SK-N-SH treated with all-trans-retinoic acid at 6 μM for 48 hours (cell line): ENCODE data around the gene KERA.

Experiments used
- ARNTL ChIP-seq: fragments of 450-650 bp; formaldehyde crosslinking; IDR thresholded peaks from 2 replicates; pipeline ENCODE4 v1.5.0; 2020; ENCODE audit warnings: low read depth, mild to moderate bottlenecking, moderate library complexity, borderline replicate concordance
- CREB5 ChIP-seq: fragments of 250-450 bp; sonication (Bioruptor Pico); IDR thresholded peaks from 2 replicates; pipeline ENCODE4 v1.5.1; 2020; ENCODE audit warnings: low read depth, mild to moderate bottlenecking, moderate library complexity
- CSDC2 ChIP-seq: fragments of 250-450 bp; sonication (Bioruptor Pico); IDR thresholded peaks from 2 replicates; pipeline ENCODE4 v1.5.0; 2020; ENCODE audit warnings: mild to moderate bottlenecking, moderate library complexity
- ISL1 ChIP-seq: fragments of 250-450 bp; sonication (Bioruptor Pico); IDR thresholded peaks from 2 replicates; pipeline ENCODE4 v2.1.2; 2022; ENCODE audit warnings: mild to moderate bottlenecking, moderate library complexity
- PATZ1 ChIP-seq: fragments of 250-450 bp; sonication (Bioruptor Pico); IDR thresholded peaks from 2 replicates; pipeline ENCODE4 v1.8.0; 2020; ENCODE audit warnings: mild to moderate bottlenecking, moderate library complexity, borderline replicate concordance
- POU6F1 ChIP-seq: fragments of 250-450 bp; sonication (Bioruptor Pico); IDR thresholded peaks from 2 replicates; pipeline ENCODE4 v1.8.0; 2021; ENCODE audit warnings: low read depth, mild to moderate bottlenecking, moderate library complexity, borderline replicate concordance
- RARB ChIP-seq: fragments of 250-450 bp; sonication (Bioruptor Pico); IDR thresholded peaks from 2 replicates; pipeline ENCODE4 v1.8.0; 2021; ENCODE audit warnings: mild to moderate bottlenecking, moderate library complexity
- TCF4 ChIP-seq: fragments of 250-450 bp; sonication (Bioruptor Pico); IDR thresholded peaks from 2 replicates; pipeline ENCODE4 v1.8.0; 2021; ENCODE audit warnings: mild to moderate bottlenecking, moderate library complexity, borderline replicate concordance
- TSHZ2 ChIP-seq: fragments of 250-450 bp; sonication (Bioruptor Pico); IDR thresholded peaks from 2 replicates; pipeline ENCODE4 v1.5.0; 2020; ENCODE audit warnings: mild to moderate bottlenecking, moderate library complexity
- ZC3H10 ChIP-seq: fragments of 250-450 bp; sonication (Bioruptor Pico); IDR thresholded peaks from 2 replicates; pipeline ENCODE4 v1.5.1; 2021; ENCODE audit warnings: mild to moderate bottlenecking, moderate library complexity
- ZFP3 ChIP-seq: fragments of 250-450 bp; sonication (Bioruptor Pico); IDR thresholded peaks from 2 replicates; pipeline ENCODE4 v1.5.0; 2020; ENCODE audit warnings: mild to moderate bottlenecking, moderate library complexity
- ZFP30 ChIP-seq: fragments of 450-650 bp; formaldehyde crosslinking; IDR thresholded peaks from 2 replicates; pipeline ENCODE4 v1.5.0; 2022; ENCODE audit warnings: mild to moderate bottlenecking, moderate library complexity
- ZNF565 ChIP-seq: fragments of 450-650 bp; formaldehyde crosslinking; conservative IDR thresholded peaks from 2 replicates; pipeline ENCODE4 v1.5.0; 2020; ENCODE audit warnings: low read depth, mild to moderate bottlenecking, moderate library complexity

- no peak for TF ChIP-seq ZFP30 (CRISPR knock-in tag)
- TF ChIP-seq PATZ1 = no peak
- TF ChIP-seq ISL1 (CRISPR knock-in tag) = no peak
- TF ChIP-seq ZFP3 (CRISPR knock-in tag) = no peak
- TF ChIP-seq RARB = no peak
- no peak for TF ChIP-seq ZNF565 (CRISPR knock-in tag)
- no peak for TF ChIP-seq POU6F1 (CRISPR knock-in tag)
- TF ChIP-seq CSDC2 (CRISPR knock-in tag) = no peak
- TF ChIP-seq TSHZ2 (CRISPR knock-in tag) = no peak
- TF ChIP-seq CREB5 (CRISPR knock-in tag) = no peak
- TF ChIP-seq TCF4 (CRISPR knock-in tag) = no peak
- no peak for TF ChIP-seq ZC3H10
- no peak for TF ChIP-seq ARNTL (CRISPR knock-in tag)
These were observed 1.8 kb downstream of the KERA start for GRCh38 chr12:91055976-91056375.
